Suppressor macrophage treated with lipopolysaccharide for 4 hours (primary cell): ENCODE results near the gene TSPOAP1.

Experiments
- DNase-seq: peaks from one replicate; pipeline ENCODE4 v3.0.0-alpha.2; 2020

TSPOAP1 gene

GRCh38 chr17:58328195-58329034, at the start of gene TSPOAP1:
Gene TSPOAP1, minus strand, starts transcription at chr17:58328795. Its CDS starts 875 bp downstream, at chr17:58327920.
- peak; percentile 68 for DNase-seq

- DNase-seq: no peak
Observed at GRCh38 chr17:58377661-58378060, 49.1 kb upstream of the TSPOAP1 start.

GRCh38 chr17:58377093-58377601, 48.6 kb upstream of the TSPOAP1 start:
- peak; percentile 57 for DNase-seq

DNA sequence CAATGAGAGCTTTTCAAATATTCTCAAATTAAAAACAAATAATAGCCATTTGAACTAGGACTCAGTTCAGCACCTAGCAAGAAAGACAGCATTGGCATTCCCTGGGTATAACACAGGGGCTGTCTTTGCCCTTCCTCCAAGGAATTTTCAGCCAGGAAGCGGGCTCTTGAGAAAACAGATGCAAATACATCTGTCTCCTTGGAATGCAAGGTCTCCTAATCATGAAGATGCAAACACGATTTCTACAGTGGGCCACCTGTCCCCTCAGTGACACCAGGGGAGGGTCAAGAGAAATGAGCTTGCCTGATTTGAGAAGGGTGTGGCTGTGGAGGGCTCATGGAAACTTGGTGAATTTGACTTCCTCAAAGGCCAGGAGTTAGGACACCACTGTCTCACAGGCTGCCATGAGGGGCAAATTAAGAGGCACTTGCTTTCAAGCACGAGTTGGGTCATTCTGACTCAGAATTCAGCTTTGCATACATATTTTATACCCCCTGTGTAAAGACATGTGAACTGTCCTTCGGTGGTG, 47.9 kb upstream of the TSPOAP1 start:
- peak; percentile 76 for DNase-seq

- DNase-seq: peak; percentile 14
Observed at GRCh38 chr17:58375811-58376210, 47.2 kb upstream of the TSPOAP1 start.

GRCh38 chr17:58375256-58375655, 46.7 kb upstream of the TSPOAP1 start:
- DNase-seq: peak; percentile 28

DNA sequence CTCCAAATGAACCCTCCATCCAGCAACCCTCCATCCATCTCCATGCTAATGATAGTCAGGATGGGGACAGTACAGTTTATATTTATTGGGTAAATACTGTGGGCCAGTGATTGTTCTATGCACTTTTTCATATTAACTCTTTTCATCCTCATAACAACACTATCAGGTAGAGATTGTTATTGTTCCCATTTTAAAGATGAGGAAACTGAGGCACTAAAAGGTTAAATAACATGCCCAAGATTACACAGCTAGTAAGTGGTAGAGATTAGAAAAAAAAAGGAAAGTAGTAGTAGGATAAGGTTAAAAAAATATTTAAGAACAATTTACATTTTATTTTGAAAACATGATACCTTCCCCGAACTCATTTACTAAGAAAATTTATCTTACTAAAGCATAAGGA, 45.3 kb upstream of the TSPOAP1 start:
- DNase-seq: no peak

GRCh38 chr17:58373003-58373402, 44.4 kb upstream of the TSPOAP1 start:
- no peak for DNase-seq

- DNase-seq: no peak
Observed at GRCh38 chr17:58371300-58371950, 42.8 kb upstream of the TSPOAP1 start.

DNA sequence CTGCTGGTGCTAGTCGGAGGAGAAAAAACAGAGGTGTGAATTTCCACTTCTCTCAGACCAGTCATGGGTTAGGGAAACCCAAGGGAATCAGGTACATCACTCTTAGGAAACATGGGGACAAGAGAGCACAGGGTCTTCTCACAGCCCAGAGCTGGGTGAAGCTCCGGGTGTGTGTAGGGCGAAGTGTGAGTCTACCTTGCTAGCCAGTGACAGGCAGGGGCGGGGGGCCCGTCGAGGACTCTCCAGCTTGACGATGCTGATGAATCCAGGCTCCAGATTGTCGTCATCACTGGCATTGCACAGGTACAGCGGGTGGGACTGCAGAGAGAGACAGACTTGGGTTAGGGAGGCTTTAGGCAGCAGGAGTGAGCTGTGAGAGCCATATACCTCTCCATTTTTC, 42.1 kb upstream of the TSPOAP1 start:
- DNase-seq: no peak

DNA sequence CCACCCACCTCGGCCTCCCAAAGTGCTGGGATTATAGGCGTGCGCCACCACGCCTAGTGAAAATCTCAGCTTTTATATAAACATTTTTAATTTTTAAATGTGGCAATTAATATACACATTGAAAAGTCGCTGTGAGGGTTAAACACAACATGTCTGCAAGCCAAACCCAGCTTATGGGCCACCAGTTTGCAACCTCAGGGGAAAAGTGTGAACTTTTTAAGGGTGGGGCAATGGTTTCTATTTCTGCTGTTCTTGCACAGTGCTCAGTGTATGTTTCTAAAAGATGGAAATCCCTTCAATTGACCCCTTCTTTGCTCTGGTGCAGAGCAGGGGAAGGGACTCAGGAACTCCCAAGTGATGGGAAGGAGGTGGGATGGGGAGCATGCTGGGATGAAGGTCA, 41.7 kb upstream of the TSPOAP1 start:
- DNase-seq: no peak

- DNase-seq: no peak
Observed at GRCh38 chr17:58369214-58370031, 40.8 kb upstream of the TSPOAP1 start.

- DNase-seq: no peak
Observed at GRCh38 chr17:58368860-58369213, 40.2 kb upstream of the TSPOAP1 start.

DNA sequence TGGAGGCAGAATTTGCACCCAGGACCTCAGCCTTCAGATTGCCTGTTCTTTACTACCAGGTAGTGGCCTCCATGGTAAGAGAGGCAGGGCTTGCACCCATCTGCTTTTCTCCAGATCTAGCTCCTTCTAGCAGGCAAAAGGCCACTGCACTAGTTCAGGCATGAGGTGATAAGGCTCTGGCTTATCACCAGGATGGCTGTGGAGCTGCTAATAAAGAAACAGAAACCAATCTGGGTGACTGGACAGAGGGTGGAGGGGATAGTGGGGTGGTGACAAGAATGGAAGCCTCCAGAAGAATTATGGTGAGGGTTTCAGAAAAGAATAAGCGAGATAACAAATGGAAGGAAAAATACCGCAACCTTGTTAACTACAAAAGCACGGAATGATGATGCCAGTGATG, 38.9 kb upstream of the TSPOAP1 start:
- no peak for DNase-seq

GRCh38 chr17:58365980-58366595, 37.5 kb upstream of the TSPOAP1 start:
- no peak for DNase-seq

DNA sequence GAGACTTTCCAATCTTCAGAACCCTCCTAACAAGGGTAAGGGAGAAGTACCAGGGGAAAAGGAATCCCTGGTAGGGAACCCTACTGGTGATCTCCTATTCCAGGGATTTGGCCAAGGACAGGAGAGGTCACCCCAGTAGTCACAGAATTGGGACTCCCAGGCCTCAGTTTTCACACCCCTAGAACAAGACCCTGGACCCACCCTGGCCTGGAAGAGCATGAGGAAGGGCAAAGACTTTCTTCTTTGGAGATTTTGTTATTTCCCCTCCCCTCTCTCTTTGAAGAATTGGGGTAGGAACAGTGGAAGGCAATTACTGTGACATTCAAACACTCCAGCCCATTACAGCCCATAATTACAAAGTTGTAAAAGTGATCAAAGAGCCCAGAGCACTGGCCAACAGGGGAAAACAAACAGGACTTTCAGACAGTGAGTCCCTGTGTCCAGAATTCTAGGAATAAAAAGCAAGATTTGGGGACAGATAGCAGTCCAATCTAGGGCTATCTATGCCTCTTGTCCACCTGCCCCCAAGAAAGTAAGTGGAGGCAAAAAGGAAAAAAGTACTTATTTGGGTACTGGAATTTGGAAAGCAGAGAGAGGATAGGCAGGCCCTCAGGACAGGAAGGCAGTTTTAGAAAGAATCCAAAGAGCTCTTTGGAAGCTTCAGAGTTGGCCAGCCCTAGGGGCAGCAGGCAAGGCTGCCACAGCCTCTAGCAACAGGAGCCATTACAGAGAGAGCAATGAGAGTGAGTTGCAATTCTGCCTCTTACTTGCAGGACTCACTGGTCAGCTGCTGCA, 36.8 kb upstream of the TSPOAP1 start:
- no peak for DNase-seq

DNA sequence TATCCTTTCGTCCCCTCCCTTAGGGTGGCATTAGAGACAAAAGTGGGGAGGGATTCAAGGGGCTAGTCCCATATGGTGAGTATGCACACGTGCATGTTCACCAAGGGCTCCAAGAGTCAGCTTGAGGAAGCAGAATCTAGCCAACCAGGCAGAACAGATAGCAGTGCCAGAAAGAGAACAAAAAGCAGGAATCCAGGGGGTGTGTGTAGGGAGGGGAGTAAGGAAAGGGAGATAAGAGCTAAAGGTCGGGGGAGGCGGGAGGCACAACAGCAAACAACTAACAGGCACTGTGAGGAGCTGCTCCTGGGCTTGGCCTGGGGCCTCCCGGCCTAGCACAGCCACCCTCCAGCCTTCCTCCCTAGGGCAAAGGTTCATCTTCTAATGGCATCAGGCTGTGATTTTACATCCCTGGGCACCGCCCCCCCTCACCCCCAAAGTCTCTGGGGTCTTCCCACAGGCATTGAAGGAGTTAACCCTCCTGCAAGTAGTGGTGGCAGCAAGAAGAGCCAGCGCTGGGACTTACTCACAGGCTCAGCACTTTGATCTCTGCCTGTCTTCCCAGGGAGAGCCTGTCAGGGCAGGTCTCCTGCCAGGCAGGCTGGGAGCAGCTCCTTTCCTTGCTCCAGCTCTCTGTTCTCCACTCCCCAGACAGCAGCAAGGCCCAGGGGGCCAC, 35.8 kb upstream of the TSPOAP1 start:
- no peak for DNase-seq

GRCh38 chr17:58363457-58364185, 35.0 kb upstream of the TSPOAP1 start:
- DNase-seq: no peak

DNA sequence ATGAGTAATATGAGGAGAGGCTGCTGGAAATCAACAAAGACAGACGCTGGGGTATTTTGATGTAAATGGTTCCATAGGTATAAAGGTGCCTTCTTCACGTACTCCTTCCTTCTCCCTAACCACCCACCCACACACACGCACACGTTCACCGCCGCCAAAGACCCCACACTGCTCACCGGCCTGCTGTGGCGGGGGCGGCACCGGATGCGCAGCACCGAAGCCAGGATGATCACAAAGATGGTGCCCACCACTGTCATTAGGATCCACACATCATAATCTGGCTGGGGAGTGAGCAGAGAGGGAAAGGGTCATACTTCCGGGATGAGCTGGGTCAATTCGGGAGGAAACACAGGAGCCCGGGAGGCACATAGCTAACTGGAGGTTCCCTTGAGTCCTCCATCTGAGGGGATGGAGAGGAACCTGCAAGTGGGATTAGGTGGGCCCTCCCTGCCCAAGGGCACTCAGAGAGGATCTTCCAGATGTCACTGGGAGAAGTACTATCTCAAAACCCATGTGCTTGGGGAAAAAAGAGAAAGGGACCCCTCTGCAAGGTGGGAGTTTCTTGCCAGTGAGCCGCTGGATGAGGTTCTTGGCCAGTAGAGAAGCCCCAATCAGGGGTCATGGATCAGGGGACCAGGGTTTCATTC, 33.9 kb upstream of the TSPOAP1 start:
- no peak for DNase-seq
